ENCODE results near the gene ERMARD. TPM values are rescaled to one million over a fixed set of nuclear protein-coding genes. Genes with fewer than 3 reads are reported as not detected.
A peak's percentile ranks its signal among the peaks of the same experiment; 100 is the strongest.

ERMARD gene
- total RNA-seq, 1 experiment from 2014 or later = 13.6 TPM

GRCh38 chr6:169778646-169779045, 27.2 kb downstream of the ERMARD start:
- Histone ChIP-seq H3K56ac (ENCODE audit: insufficient read length, low read depth, low read length) (no peak overlapping the region), H3K14ac (ENCODE audit: insufficient read depth, low read length) (no peak overlapping the region), H4K20me1 (ENCODE audit: control insufficient read depth, insufficient read depth, insufficient read length) (no peaks in the 10 kb centered on the region), H3K4me2 (ENCODE audit: insufficient read depth, insufficient read length, low read length) (no peak overlapping the region), H3K23ac (ENCODE audit: insufficient read length, low read depth, low read length) (no peak overlapping the region), H3K79me1 (ENCODE audit: insufficient read depth, low read depth, low read length, poor library complexity, severe bottlenecking) (no peaks in the 10 kb centered on the region), H2BK15ac (ENCODE audit: low read depth, low read length) (no peak overlapping the region), H3K23me2 (ENCODE audit: insufficient read length, low read depth, low read length, poor library complexity, severe bottlenecking) (no peaks in the 10 kb centered on the region), H3K79me2 (ENCODE audit: insufficient read depth, low read length) (no peaks in the 10 kb centered on the region), H3K4ac (ENCODE audit: low read depth, low read length) (no peak overlapping the region), H2BK12ac (ENCODE audit: insufficient read length, low read depth, low read length) (no peak overlapping the region), H2AK5ac (ENCODE audit: insufficient read length, low read length) (no peak overlapping the region), H2BK120ac (ENCODE audit: low read depth, low read length, poor library complexity, severe bottlenecking) (no peak overlapping the region), H3T11ph (ENCODE audit: low read length) (no peak overlapping the region), H4K5ac (ENCODE audit: insufficient read length, low read depth, low read length) (no peak overlapping the region), H4K91ac (ENCODE audit: insufficient read length, low read depth, low read length) (no peak overlapping the region), H2BK20ac (ENCODE audit: low read depth, low read length, poor library complexity, severe bottlenecking) (no peak overlapping the region), H3K4me1 (ENCODE audit: insufficient read depth, low read length) (no peaks in the 10 kb centered on the region), H3K9ac (ENCODE audit: extremely low read depth, insufficient read length, low read length) (no peak overlapping the region), H3K9me3 (ENCODE audit: control insufficient read depth, low read depth, low read length) (no peaks in the 10 kb centered on the region), H2BK5ac (ENCODE audit: insufficient read length, low read length) (no peak overlapping the region), H3K18ac (ENCODE audit: insufficient read length, low read depth, low read length) (no peak overlapping the region), H4K8ac (replicated peaks; ENCODE audit: insufficient read length, low read depth, low read length) (no peak overlapping the region), H3K27ac (ENCODE audit: insufficient read length, low read depth, low read length) (no peak overlapping the region), H3K27me3 (ENCODE audit: insufficient read depth, low read length) (no peaks in the 10 kb centered on the region), H2AFZ (ENCODE audit: low read length) (no peak overlapping the region)
- Mint-ChIP-seq H3K27me3 (ENCODE audit: low read depth) (no peaks in the 10 kb centered on the region; the same call in 1 of the 2 replicates), H3K4me1 (no peaks in the 10 kb centered on the region), H3K27ac (no peak overlapping the region), H3K4me3 (no peak overlapping the region), H3K36me3 (ENCODE audit: insufficient read depth in 1 of 3, low read depth in 3 of 3) (peaks cover 8 to 24% (median 20%) of the 10 kb centered on the region in 3 experiments), H3K9me3 (peaks cover 0 to 4% of the 10 kb centered on the region in 2 experiments; a peak in 1 of 5 replicates)
- peak; percentile 15 for DNase-seq
- no CpG with 5 or more reads among the region's 12 CpGs for WGBS (ENCODE audit: extremely low coverage, insufficient read length, low lambda C conversion rate)
- TF ChIP-seq, protein P1, sequence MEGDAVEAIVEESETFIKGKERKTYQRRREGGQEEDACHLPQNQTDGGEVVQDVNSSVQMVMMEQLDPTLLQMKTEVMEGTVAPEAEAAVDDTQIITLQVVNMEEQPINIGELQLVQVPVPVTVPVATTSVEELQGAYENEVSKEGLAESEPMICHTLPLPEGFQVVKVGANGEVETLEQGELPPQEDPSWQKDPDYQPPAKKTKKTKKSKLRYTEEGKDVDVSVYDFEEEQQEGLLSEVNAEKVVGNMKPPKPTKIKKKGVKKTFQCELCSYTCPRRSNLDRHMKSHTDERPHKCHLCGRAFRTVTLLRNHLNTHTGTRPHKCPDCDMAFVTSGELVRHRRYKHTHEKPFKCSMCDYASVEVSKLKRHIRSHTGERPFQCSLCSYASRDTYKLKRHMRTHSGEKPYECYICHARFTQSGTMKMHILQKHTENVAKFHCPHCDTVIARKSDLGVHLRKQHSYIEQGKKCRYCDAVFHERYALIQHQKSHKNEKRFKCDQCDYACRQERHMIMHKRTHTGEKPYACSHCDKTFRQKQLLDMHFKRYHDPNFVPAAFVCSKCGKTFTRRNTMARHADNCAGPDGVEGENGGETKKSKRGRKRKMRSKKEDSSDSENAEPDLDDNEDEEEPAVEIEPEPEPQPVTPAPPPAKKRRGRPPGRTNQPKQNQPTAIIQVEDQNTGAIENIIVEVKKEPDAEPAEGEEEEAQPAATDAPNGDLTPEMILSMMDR (conservative IDR thresholded peaks at IDR 0.05) = no peak
